Esophagus mucosa (tissue), 1 donor: Measurements from ENCODE around the gene AATK. TPM values are rescaled to one million over a fixed set of nuclear protein-coding genes. Genes with fewer than 3 reads are reported as not detected.

Experiments used
- ATAC-seq: fragments of 200-7000 bp; cut with Tn5 transposase; one replicate; pipeline ENCODE4 v1.9.1; 2020
- total RNA-seq: library from RNA; stranded (reverse); gene quantifications from one replicate; pipeline ENCODE4 v1.2.4, GENCODE V29; 2023
- donor health status: DM: yes; HTN: yes; CAD: no.

The AATK gene
- total RNA-seq, 1 donor from 2014 or later, result 0.56 TPM

DNA sequence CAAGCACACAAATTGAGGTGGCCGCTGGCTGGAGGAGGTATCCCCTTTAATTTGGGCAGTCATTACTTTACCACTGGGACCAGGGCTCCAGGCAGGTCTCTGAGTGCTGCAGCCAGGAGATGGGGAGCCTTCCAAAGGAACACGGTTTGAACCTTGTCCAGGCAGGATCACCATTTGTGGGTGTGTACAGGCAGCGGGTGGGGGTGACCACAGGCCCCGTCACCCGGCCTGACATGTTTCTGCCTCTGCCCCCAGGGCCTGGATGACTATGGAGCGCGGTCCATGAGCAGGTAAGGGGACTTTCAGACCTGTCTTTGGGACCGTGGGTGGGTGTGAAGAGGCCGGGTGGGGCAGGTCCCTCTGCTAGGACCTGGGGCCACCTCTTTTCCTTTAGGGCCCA is 57.8 kb downstream of the AATK start:
- ATAC-seq, result peak; percentile 18

DNA sequence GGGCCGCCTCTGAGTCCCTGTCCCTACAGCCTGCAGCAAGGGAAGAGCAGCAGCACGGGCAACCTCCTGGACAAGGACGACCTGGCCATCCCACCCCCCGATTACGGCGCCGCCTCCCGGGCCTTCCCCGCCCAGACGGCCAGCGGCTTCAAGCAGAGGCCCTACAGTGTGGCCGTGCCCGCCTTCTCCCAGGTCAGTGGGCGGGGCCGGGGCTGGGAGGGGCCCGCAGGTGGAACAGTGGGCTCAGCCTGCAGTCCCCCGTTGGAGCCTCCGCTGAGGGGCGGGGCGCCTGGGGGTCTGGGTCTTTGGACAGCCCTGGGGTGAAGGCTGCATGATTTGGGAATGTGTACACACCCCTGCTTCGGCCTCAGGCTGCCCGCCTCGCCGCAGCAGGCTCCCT is 59.3 kb downstream of the AATK start:
- ATAC-seq, result no peak

GRCh38 chr17:81103379-81103778 is 62.6 kb downstream of the AATK start:
- no peak for ATAC-seq

DNA sequence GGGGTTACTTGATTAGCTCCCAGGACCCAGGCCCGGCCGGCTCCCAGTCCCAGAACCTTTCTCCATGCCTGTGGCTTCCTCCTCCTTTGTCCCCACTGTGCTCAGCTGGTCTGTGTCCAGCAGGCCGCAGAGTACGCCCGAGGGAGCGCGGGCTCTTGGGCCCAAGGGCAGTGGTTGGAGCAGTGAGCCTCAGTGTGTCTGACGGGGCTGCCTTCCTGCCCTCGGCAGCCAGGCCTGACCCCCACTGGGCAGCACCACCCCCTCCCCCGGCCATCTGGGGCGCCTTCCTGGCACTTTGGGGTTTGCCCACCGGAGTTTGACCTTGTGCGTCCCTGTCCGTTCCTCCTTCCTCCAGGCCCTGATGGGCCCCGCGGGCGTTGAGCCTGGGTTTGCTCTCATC is 63.2 kb downstream of the AATK start:
- ATAC-seq, result no peak

- no peak for ATAC-seq
Measured at GRCh38 chr17:81102352-81102751, 63.7 kb downstream of the AATK start.

- peak; percentile 79 for ATAC-seq
Measured at GRCh38 chr17:81101614-81102306, 64.3 kb downstream of the AATK start.

GRCh38 chr17:81100668-81101067 is 65.4 kb downstream of the AATK start:
- no peak for ATAC-seq

GRCh38 chr17:81099888-81100287 is 66.1 kb downstream of the AATK start:
- ATAC-seq, result no peak

DNA sequence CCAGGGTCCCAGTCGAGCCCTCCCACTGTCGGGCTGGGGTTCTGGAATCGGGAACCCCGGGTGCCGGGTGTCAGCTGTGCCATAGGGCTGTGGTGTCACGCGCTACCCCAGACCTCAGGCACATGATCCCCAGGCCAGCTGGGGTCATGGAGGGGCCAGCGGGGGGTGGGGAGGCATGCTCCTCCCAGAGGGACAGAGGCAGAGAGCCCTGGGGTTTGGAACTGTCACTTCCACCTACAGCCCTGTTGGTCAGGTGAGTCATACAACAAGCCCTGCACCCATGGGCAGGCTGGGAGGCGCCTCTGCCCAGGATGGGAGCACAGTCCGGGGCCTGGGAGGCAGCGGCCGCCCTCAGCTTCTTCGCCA is 68.1 kb downstream of the AATK start:
- ATAC-seq, result peak; percentile 25

DNA sequence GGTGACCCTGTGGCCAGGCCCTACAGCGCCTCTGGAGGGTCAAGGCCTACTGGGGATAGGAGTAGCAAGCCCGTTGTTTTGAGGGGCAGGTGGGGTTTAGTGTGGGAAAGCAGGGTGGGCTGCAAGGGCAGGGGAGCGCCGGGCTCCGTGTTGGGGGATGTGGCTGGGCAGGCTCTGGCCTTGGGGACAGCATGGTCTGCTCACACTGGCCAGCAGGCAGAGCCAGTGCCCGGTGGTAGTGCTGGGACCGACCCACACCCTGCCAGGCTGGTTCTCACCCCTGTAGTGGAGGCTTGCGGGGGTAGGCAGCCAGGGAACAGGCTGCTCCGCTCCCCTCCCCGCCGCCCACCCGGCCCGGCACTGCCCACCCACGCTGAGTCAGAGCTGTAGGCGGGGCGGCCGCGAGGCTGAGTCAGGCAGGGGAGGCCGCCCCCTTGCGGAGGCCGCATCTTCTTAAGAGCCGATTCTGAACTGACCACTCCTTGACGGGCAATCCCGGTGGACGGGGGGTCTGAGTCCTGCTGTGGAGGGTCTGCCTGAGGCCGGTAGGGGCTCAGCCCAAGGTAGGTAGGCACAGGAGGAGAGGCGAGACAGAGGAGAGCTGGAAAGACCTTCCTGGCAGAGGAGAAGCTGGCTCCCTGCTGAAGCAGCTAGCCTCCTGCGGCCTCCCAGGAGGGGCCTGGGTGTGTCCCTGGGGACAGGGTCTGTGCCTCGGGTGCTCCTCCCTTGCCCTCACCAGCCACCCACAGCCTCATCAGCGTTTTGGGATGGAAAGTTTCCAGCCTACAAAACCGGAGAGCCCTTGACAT is 68.7 kb downstream of the AATK start:
- peak; percentile 39 for ATAC-seq

GRCh38 chr17:81096741-81097133 is 69.3 kb downstream of the AATK start:
- ATAC-seq, result no peak

- ATAC-seq, result no peak
Measured at GRCh38 chr17:81095383-81095762, 70.6 kb downstream of the AATK start.

- ATAC-seq, result peak; percentile 79
Measured at GRCh38 chr17:81094509-81095382, 71.3 kb downstream of the AATK start.

DNA sequence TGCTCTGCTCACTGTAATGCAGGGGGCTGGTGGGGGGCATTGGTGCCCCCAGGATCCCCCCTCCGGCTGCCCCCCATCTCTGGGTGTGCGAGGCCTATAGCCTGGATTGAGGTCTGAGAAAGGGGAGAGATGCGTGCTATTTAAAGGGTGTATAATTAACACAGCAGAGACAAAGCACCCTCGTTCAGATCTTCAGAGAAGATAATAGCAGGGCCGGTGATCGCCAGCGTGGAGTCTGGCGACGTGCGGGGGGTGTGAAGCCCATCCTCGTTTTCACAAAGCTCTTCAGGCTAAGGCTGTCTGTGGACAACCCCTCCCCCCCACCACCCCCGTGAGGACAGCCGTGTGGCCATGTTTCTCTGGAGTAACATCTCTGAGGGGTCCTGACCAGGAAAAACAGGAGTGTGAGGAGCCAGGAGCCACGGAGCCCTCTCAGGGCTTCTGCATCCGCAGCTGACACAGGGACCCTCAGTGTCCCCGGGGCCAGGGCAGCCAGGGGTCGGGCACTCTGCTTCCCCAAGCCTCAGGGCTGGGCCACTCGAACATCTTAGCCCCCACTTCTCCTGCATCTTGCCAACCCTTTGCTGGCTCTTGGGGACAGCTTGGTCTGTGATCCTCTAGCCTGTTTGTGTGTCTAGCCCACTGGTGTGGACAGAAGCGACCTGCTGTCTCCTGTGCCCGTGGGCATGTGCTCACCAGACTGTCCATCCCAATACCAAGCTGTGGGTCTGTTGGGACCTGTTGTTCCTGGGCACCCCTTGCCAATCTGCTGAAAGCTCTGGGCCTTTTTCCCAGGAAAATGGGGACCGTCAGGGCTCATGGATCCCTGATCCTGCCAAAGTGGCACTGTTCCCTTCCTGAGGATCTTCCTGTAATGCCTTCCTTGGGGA is 72.2 kb downstream of the AATK start:
- no peak for ATAC-seq

GRCh38 chr17:81092518-81093095 is 73.4 kb downstream of the AATK start:
- peak; percentile 4 for ATAC-seq

- no peak for ATAC-seq
Measured at GRCh38 chr17:81091774-81092517, 74.1 kb downstream of the AATK start.

DNA sequence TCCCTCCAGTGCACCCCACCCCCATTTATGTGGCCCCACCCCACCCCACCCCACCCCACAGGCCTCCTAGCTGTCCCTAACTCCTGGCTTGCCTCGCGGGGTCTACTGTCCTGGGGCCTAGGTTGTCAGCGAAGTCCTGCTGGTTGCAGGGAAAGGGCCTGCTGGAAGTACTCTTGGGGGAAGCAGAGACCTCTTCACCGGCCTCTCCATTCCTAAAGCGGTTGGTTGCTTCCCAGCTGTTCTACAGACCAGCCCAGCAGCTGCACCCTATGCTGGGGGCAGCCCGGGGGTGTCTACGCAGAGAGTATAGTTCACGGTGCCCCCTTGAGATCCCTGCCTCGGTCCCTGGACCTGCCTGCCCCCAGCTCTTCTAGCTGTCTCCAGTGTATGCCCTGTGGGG is 74.9 kb downstream of the AATK start:
- no peak for ATAC-seq

DNA sequence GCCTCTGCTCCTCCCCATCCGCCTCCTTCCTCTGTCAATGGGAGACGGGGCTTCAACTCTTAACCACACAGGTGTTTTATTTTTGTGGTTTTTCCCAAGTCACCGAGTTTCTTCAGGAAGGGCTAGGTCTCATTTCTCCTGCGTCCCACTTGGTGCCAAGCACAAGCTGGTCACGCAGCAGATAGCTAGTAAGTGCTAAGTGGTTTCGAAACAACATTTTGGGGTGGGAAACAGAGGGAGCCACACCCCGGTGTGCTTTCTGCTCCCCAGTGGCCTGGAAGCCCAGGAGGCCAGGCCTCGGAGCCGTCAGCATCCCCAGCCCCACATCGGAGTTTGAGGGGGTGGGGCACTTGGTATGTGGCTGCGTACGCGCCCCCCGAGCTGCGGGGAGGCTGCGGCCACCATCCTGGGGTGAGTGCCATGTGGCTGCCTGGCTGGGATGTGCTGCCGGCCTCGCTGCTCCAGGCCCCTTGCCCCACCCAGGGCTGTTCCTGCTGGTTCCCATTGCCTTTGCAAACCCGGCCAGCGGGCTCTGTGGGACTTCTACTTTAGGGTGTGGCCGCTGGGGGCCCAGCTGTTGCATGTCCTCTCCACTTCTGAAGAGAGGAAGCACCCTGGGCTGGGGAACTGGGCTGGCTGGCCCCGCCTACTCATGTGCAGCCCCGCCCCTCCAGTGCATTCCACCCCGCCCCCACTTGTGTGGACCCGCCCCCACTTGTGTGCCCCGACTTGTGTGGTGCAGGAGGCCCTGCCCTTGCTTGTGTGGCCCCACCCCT is 75.5 kb downstream of the AATK start:
- peak; percentile 70 for ATAC-seq

GRCh38 chr17:81086789-81087551 is 79.1 kb downstream of the AATK start:
- ATAC-seq, result peak; percentile 73
